GM12878 (cell line): ENCODE results near the gene KLHDC1.
A peak's percentile ranks its signal among the peaks of the same experiment; 100 is the strongest.

ENCODE experiments used
- POLR2A ChIP-seq: IDR thresholded peaks from 2 replicates; pipeline ENCODE4 v1.6.1; 2011; ENCODE audit warnings: low read depth, mild to moderate bottlenecking, low read length
- RAD21 ChIP-seq: IDR thresholded peaks from 2 replicates; pipeline ENCODE4 v1.6.1; 2011; ENCODE audit warnings: mild to moderate bottlenecking, low read depth, low read length, moderate library complexity; ENCODE audit not compliant: insufficient read depth
- SREBF1 ChIP-seq: IDR thresholded peaks from 2 replicates; pipeline ENCODE4 v1.6.1; 2012; ENCODE audit warnings: mild to moderate bottlenecking, low read length

- TF ChIP-seq POLR2A (peak; percentile 87), SREBF1 (no peak), RAD21 (no peak)
These were observed 4.8 kb upstream of the KLHDC1 start, which contains the start of gene POLE2 for GRCh38 chr14:49687942-49688700.
